Esophagus muscularis mucosa (tissue), 4 donors: ENCODE results near the gene CHML.

ENCODE experiments used
- CTCF ChIP-seq, 3 experiments: fragments of 200-600 bp in 2 of 3; fragments of 450-650 bp in 1 of 3; sonication (generic) in 2 of 3; IDR thresholded peaks; one replicate each; pipeline ENCODE4 v1.5.1; 2017 to 2019; ENCODE audit warnings: antibody characterized with exemption in 3 of 3, mild to moderate bottlenecking in 2 of 3, moderate library complexity in 1 of 3
- EP300 ChIP-seq: sonication (generic); formaldehyde crosslinking; IDR thresholded peaks from one replicate; pipeline ENCODE4 v1.6.1; 2017; ENCODE audit warnings: antibody characterized with exemption
- POLR2A ChIP-seq: fragments of 450-650 bp; IDR thresholded peaks from one replicate; pipeline ENCODE4 v1.6.1; 2017; ENCODE audit warnings: antibody characterized with exemption, moderate library complexity, mild to moderate bottlenecking, low read depth

GRCh38 chr1:241630476-241630875, 9.7 kb downstream of the CHML start:
- TF ChIP-seq CTCF (IDR thresholded peaks at IDR 0.05) (no peak), POLR2A (no peak), EP300 (no peak)
